Lower lobe of right lung (tissue), 2 donors: ENCODE data around the gene MICALL2. TPM values are rescaled to one million over a fixed set of nuclear protein-coding genes. Genes with fewer than 3 reads are reported as not detected.

ENCODE experiments used
- ATAC-seq, 2 donors: fragments of 200-7000 bp; cut with Tn5 transposase; one replicate each; pipeline ENCODE4 v1.9.1; 2020 to 2022; ENCODE audit warnings: mild to moderate bottlenecking in 2 of 2, moderate library complexity in 2 of 2
- DNase-seq: peaks from one replicate; pipeline ENCODE4 v3.0.0-alpha.2; 2020
- H3K27ac ChIP-seq: fragments of 200-600 bp; one replicate; pipeline ENCODE4 v1.8.0; 2022
- H3K27me3 ChIP-seq: fragments of 200-600 bp; one replicate; pipeline ENCODE4 v1.8.0; 2022; ENCODE audit warnings: low read depth
- H3K36me3 ChIP-seq: fragments of 200-600 bp; one replicate; pipeline ENCODE4 v1.8.0; 2022; ENCODE audit warnings: mild to moderate bottlenecking
- H3K4me1 ChIP-seq: fragments of 200-600 bp; one replicate; pipeline ENCODE4 v1.8.0; 2022
- H3K4me3 ChIP-seq: fragments of 200-600 bp; one replicate; pipeline ENCODE4 v1.8.0; 2022; ENCODE audit warnings: mild to moderate bottlenecking
- H3K9me3 ChIP-seq: fragments of 200-600 bp; one replicate; pipeline ENCODE4 v1.8.0; 2022
- intact Hi-C: fragments of 100-400 bp; cut with DNase I; formaldehyde crosslinking; loops from one replicate; pipeline ENCODE4 v1.11.0; 2022
- total RNA-seq: library from RNA; stranded (reverse); fragmentation: NEBNext Ultra II Directional; extraction: Animal tissue kit (Norgen Biotek cat#: 25700); gene quantifications from one replicate; pipeline ENCODE4 v1.2.1, GENCODE V29; 2021
- TF ChIP-seq, protein P1 (sequence below): fragments of 200-600 bp; IDR thresholded peaks from one replicate; pipeline ENCODE4 v1.8.0; 2022; ENCODE audit warnings: antibody characterized with exemption, mild to moderate bottlenecking
- donor health status: DM: no; HTN: yes; CAD: no; lungs with severe emphysema.

The MICALL2 gene
- total RNA-seq, 1 donor from 2014 or later, result 28.9 TPM

DNA sequence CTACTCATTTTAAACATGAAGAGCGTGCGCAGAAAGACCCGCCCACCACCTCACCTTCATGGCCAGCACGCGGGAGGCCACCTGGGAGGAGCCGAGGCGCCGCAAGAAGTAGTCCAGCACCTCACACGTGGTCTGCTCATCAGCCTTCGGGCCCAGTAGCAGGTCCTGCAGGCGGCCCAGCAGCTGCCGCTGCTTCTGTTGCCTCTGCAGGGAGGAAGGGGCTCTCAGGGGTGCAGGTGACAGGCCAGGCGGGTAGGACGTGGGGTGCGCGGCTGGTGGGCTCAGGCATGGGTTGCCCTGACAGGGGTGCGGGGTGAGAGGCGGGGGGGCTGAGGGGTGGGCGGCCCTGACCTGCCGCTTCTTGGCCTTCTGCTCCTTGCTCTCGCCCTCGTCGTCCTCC is 27.3 kb upstream of the MICALL2 start:
- H3K9me3 ChIP-seq, result no peaks in the 10 kb centered on the region
- H3K4me3 ChIP-seq, result no peak overlapping the region
- H3K27ac ChIP-seq, result no peak overlapping the region
- TF ChIP-seq, protein P1, sequence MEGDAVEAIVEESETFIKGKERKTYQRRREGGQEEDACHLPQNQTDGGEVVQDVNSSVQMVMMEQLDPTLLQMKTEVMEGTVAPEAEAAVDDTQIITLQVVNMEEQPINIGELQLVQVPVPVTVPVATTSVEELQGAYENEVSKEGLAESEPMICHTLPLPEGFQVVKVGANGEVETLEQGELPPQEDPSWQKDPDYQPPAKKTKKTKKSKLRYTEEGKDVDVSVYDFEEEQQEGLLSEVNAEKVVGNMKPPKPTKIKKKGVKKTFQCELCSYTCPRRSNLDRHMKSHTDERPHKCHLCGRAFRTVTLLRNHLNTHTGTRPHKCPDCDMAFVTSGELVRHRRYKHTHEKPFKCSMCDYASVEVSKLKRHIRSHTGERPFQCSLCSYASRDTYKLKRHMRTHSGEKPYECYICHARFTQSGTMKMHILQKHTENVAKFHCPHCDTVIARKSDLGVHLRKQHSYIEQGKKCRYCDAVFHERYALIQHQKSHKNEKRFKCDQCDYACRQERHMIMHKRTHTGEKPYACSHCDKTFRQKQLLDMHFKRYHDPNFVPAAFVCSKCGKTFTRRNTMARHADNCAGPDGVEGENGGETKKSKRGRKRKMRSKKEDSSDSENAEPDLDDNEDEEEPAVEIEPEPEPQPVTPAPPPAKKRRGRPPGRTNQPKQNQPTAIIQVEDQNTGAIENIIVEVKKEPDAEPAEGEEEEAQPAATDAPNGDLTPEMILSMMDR, result no peak
- H3K27me3 ChIP-seq, result no peaks in the 10 kb centered on the region
- intact Hi-C loops, result no loop called here
- ATAC-seq (no peak), DNase-seq (no peak)
- no peaks in the 10 kb centered on the region for H3K4me1 ChIP-seq
- peaks cover 100% of the 10 kb centered on the region for H3K36me3 ChIP-seq

- intact Hi-C loops, result no loop called here
- peaks cover 99% of the 10 kb centered on the region for H3K36me3 ChIP-seq
Observed at GRCh38 chr7:1485156-1485555, 25.9 kb upstream of the MICALL2 start.

DNA sequence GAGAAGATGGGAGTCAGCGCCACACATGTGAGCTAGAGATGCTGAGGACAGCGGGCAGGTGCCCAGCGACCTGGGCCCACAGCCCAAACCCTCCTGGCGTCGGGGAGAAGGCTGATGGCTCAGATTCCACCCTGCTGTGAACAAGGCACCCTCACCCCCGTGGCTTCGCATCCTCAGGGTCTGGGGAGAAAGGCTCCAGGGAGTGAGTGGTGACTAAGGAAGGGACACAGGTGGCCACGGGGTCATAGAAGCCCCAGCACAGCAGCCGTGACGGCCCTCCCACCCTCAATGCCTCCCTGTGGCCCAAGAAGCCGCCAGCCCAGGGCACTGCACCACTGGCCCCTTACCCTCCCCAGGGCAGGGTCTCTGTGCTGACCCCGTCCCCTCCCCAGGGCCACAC is 25.3 kb upstream of the MICALL2 start:
- H3K36me3 ChIP-seq, result peaks cover 99% of the 10 kb centered on the region
- intact Hi-C loops, result no loop called here
- H3K27ac ChIP-seq, result no peak overlapping the region
- H3K4me3 ChIP-seq, result no peak overlapping the region
- H3K9me3 ChIP-seq, result no peaks in the 10 kb centered on the region
- no peak for DNase-seq
- no peaks in the 10 kb centered on the region for H3K4me1 ChIP-seq
- TF ChIP-seq, protein P1, result no peak
- ATAC-seq, result no peak
- H3K27me3 ChIP-seq, result no peaks in the 10 kb centered on the region

More at GRCh38 chr7:1485156-1485555, 25.9 kb upstream of the MICALL2 start:
- Histone ChIP-seq H3K27ac (no peak overlapping the region), H3K4me1 (no peaks in the 10 kb centered on the region), H3K27me3 (no peaks in the 10 kb centered on the region), H3K4me3 (no peak overlapping the region), H3K9me3 (no peaks in the 10 kb centered on the region)
- DNase-seq (no peak), ATAC-seq (no peak)
- TF ChIP-seq, protein P1, result no peak

- H3K36me3 ChIP-seq, result peaks cover 99% of the 10 kb centered on the region
- DNase-seq, result no peak
- intact Hi-C loops, result no loop called here
Observed at GRCh38 chr7:1483536-1484505, 24.6 kb upstream of the MICALL2 start.

DNA sequence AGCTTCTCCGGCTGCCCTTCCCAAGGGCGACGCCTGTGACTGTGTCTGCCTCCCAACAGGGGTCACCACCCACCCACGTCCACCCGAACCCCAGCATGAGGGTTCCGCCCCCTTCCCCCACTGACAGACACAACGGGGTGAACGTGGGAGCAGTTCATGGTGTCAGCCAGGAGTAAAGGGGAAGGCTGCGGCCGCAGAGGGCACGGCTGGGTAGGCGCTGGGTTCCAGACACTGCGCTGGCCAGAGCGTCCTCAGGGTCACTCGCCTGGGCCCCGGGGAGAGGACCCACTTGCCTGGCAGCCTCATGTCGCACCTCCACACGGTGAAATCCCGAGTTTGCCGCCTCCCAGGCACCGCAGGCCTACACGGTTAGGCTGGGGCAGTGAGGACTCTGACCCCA is 23.8 kb upstream of the MICALL2 start:
- no peak overlapping the region for H3K27ac ChIP-seq
- H3K4me1 ChIP-seq, result no peaks in the 10 kb centered on the region
- no peak overlapping the region for H3K4me3 ChIP-seq
- H3K36me3 ChIP-seq, result peaks cover 99% of the 10 kb centered on the region
- no peak for ATAC-seq
- H3K27me3 ChIP-seq, result no peaks in the 10 kb centered on the region
- no peaks in the 10 kb centered on the region for H3K9me3 ChIP-seq
- TF ChIP-seq, protein P1, result no peak
- intact Hi-C loops, result no loop called here
- no peak for DNase-seq

More at GRCh38 chr7:1483536-1484505, 24.6 kb upstream of the MICALL2 start:
- Histone ChIP-seq H3K4me1 (no peaks in the 10 kb centered on the region), H3K27me3 (no peaks in the 10 kb centered on the region), H3K4me3 (no peak overlapping the region), H3K27ac (no peak overlapping the region), H3K9me3 (no peaks in the 10 kb centered on the region)
- no peak for ATAC-seq
- TF ChIP-seq, protein P1, result no peak
